Upper lobe of right lung (tissue), 1 donor: ENCODE measurements around the gene DOC2B. TPM values are rescaled to one million over a fixed set of nuclear protein-coding genes. Genes with fewer than 3 reads are reported as not detected.
"Not testable (repeated sequence)": the region's sequence is repeated elsewhere in the genome, so short reads cannot be mapped to it uniquely, and the experiment has no call there.

Source experiments
- ATAC-seq: fragments of 200-7000 bp; cut with Tn5 transposase; one replicate; pipeline ENCODE4 v1.9.1; 2020; ENCODE audit warnings: mild to moderate bottlenecking, moderate library complexity
- DNase-seq: peaks from one replicate; pipeline ENCODE4 v3.0.0-alpha.2; 2020
- H3K27ac ChIP-seq: fragments of 200-600 bp; one replicate; pipeline ENCODE4 v1.8.0; 2022
- H3K27me3 ChIP-seq: fragments of 200-600 bp; one replicate; pipeline ENCODE4 v1.8.0; 2022; ENCODE audit warnings: mild to moderate bottlenecking
- H3K36me3 ChIP-seq: fragments of 200-600 bp; one replicate; pipeline ENCODE4 v1.8.0; 2022
- H3K4me1 ChIP-seq: fragments of 200-600 bp; one replicate; pipeline ENCODE4 v1.8.0; 2022
- H3K4me3 ChIP-seq: fragments of 200-600 bp; one replicate; pipeline ENCODE4 v1.8.0; 2022; ENCODE audit warnings: mild to moderate bottlenecking
- H3K9me3 ChIP-seq: fragments of 200-600 bp; one replicate; pipeline ENCODE4 v1.8.0; 2022
- CTCF ChIP-seq: fragments of 200-600 bp; IDR thresholded peaks from one replicate; pipeline ENCODE4 v1.8.0; 2022; ENCODE audit warnings: antibody characterized with exemption
- intact Hi-C: fragments of 100-400 bp; cut with DNase I; formaldehyde crosslinking; loops from one replicate; pipeline ENCODE4 v1.11.0; 2022
- total RNA-seq: library from RNA; stranded (reverse); fragmentation: NEBNext Ultra II Directional; extraction: Animal tissue kit (Norgen Biotek cat#: 25700); gene quantifications from one replicate; pipeline ENCODE4 v1.2.1, GENCODE V29; 2021
- donor health status: DM: no; HTN: yes; CAD: no; lungs with severe emphysema.

The DOC2B gene
- total RNA-seq, 1 donor from 2014 or later: 13.7 TPM

GRCh38 chr17:200586-200985 is 19.1 kb upstream of the DOC2B start:
- DNase-seq (no peak), ATAC-seq (peak; percentile 3)
- Histone ChIP-seq H3K27ac (no peak overlapping the region), H3K9me3 (no peaks in the 10 kb centered on the region), H3K27me3 (no peaks in the 10 kb centered on the region), H3K4me1 (peaks cover 13% of the 10 kb centered on the region), H3K36me3 (no peaks in the 10 kb centered on the region), H3K4me3 (no peak overlapping the region)
- intact Hi-C loops: no loop called here
- TF ChIP-seq CTCF: no peak

- Histone ChIP-seq H3K36me3 (no peaks in the 10 kb centered on the region), H3K4me1 (peaks cover 13% of the 10 kb centered on the region), H3K27me3 (no peaks in the 10 kb centered on the region), H3K27ac (no peak overlapping the region), H3K9me3 (no peaks in the 10 kb centered on the region), H3K4me3 (no peak overlapping the region)
- ATAC-seq: peak; percentile 53
- intact Hi-C loops: no loop called here
- TF ChIP-seq CTCF: no peak
- no peak for DNase-seq
These were observed 18.5 kb upstream of the DOC2B start for GRCh38 chr17:199806-200545.

GRCh38 chr17:199191-199604 is 17.7 kb upstream of the DOC2B start:
- Histone ChIP-seq H3K4me1 (peaks cover 13% of the 10 kb centered on the region), H3K36me3 (no peaks in the 10 kb centered on the region), H3K27ac (no peak overlapping the region), H3K27me3 (no peaks in the 10 kb centered on the region), H3K4me3 (no peak overlapping the region), H3K9me3 (no peaks in the 10 kb centered on the region)
- TF ChIP-seq CTCF: no peak
- intact Hi-C loops: no loop called here
- ATAC-seq (no peak), DNase-seq (no peak)

- H3K36me3 ChIP-seq, DNase-seq, intact Hi-C loops, H3K27ac ChIP-seq, H3K4me3 ChIP-seq, H3K9me3 ChIP-seq, H3K27me3 ChIP-seq, ATAC-seq: not testable (repeated sequence)
- H3K4me1 ChIP-seq: peaks cover 13% of the 10 kb centered on the region
These were observed 16.8 kb upstream of the DOC2B start for GRCh38 chr17:198225-198624.

- no peak overlapping the region for H3K27ac ChIP-seq
- intact Hi-C loops: no loop called here
- no peaks in the 10 kb centered on the region for H3K9me3 ChIP-seq
- DNase-seq: no peak
- peaks cover 13% of the 10 kb centered on the region for H3K4me1 ChIP-seq
- no peaks in the 10 kb centered on the region for H3K27me3 ChIP-seq
- H3K36me3 ChIP-seq: no peaks in the 10 kb centered on the region
- no peak for TF ChIP-seq CTCF
- no peak overlapping the region for H3K4me3 ChIP-seq
- ATAC-seq: no peak
These were observed 15.9 kb upstream of the DOC2B start for GRCh38 chr17:197352-197751.

GRCh38 chr17:194828-195602 is 13.6 kb upstream of the DOC2B start:
- no peak for TF ChIP-seq CTCF
- Histone ChIP-seq H3K4me3 (no peak overlapping the region), H3K9me3 (no peaks in the 10 kb centered on the region), H3K27me3 (no peaks in the 10 kb centered on the region), H3K27ac (no peak overlapping the region), H3K4me1 (peaks cover 7% of the 10 kb centered on the region), H3K36me3 (no peaks in the 10 kb centered on the region)
- ATAC-seq: no peak
- intact Hi-C loops: no loop called here
- DNase-seq: no peak
